Medulla oblongata (tissue), 1 donor: ENCODE data around the gene IL20RB.
A peak's percentile ranks its signal among the peaks of the same experiment; 100 is the strongest.
"Not testable (repeated sequence)": the region's sequence is repeated elsewhere in the genome, so short reads cannot be mapped to it uniquely, and the experiment has no call there.

Experiments used
- DNase-seq: peaks from one replicate; pipeline ENCODE4 v3.0.0-alpha.2; 2015; ENCODE audit errors: extremely low spot score

IL20RB gene

GRCh38 chr3:136984837-136985236 lies 27.1 kb downstream of the IL20RB start:
- no peak for DNase-seq

GRCh38 chr3:136987398-136987980 lies 29.7 kb downstream of the IL20RB start:
- not testable (repeated sequence) for DNase-seq

DNA sequence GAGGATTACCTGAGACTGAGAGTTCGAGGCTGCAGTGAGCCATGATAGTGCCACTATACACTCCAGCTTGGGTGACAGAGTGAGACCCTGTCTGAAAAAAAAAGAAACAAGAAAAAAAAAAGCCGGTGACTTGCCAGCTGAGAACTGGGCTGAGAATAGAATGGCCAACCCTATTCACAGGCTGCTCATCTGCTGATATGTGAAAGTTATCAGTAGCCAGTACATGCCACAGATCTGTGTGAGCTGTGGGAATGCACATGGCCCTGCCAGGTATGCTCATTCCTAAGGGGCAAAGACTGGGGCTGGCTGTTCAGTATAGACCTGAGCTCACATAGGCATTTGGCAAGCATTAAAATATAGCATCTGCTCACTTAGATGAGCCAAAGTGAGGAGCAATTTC lies 30.9 kb downstream of the IL20RB start:
- DNase-seq = no peak

GRCh38 chr3:136989781-136990524 lies 32.2 kb downstream of the IL20RB start:
- no peak for DNase-seq

- no peak for DNase-seq
Observed at GRCh38 chr3:136990826-136991225, 33.0 kb downstream of the IL20RB start.

- no peak for DNase-seq
Observed at GRCh38 chr3:136992115-136992514, 34.3 kb downstream of the IL20RB start.

DNA sequence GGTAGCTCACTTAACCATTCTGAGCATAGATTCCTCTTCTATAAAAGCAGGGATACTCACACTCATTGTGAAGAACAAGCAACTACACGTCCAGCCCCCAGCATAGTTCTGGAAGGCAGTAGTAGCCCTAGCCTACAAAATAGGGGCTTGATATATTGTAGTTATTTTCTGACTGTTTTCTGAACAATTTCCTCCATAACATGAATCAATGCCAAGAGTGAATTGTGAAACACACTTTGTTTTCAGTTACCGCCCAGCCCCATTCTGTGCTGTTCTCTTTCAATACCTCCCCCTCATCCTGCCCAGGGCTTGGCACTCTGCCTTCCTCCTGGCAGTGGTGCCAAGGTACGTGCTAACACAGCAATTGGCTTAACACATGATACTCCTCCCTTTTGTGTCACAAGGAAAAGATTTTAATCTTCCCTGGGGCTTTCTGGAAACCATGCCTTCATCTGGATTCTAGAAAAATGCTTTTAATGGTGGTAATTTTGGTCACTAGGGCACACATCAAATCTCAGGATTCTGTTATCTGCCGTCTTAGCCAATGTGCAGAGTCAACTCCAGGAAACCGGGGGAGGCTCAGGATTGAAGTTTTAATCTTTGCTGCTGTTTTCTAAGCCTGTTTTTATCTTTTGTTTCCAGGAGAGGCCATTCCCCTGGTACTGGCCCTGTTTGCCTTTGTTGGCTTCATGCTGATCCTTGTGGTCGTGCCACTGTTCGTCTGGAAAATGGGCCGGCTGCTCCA lies 37.2 kb downstream of the IL20RB start:
- DNase-seq = peak; percentile 72

GRCh38 chr3:136995652-136996051 lies 37.9 kb downstream of the IL20RB start:
- no peak for DNase-seq

- DNase-seq = no peak
Observed at GRCh38 chr3:137000039-137000438, 42.3 kb downstream of the IL20RB start.

GRCh38 chr3:137007376-137007775 lies 49.6 kb downstream of the IL20RB start:
- not testable (repeated sequence) for DNase-seq

GRCh38 chr3:137008131-137008530 lies 50.3 kb downstream of the IL20RB start:
- DNase-seq = no peak

- DNase-seq = peak; percentile 36
Observed at GRCh38 chr3:137008976-137009375, 51.2 kb downstream of the IL20RB start.

DNA sequence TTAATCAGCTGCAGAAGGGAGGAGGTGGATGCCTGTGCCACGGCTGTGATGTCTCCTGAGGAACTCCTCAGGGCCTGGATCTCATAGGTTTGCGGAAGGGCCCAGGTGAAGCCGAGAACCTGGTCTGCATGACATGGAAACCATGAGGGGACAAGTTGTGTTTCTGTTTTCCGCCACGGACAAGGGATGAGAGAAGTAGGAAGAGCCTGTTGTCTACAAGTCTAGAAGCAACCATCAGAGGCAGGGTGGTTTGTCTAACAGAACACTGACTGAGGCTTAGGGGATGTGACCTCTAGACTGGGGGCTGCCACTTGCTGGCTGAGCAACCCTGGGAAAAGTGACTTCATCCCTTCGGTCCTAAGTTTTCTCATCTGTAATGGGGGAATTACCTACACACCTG lies 52.4 kb downstream of the IL20RB start:
- no peak for DNase-seq

- no peak for DNase-seq
Observed at GRCh38 chr3:137011153-137011552, 53.4 kb downstream of the IL20RB start.

- DNase-seq = no peak
Observed at GRCh38 chr3:137012097-137012501, 54.3 kb downstream of the IL20RB start.

DNA sequence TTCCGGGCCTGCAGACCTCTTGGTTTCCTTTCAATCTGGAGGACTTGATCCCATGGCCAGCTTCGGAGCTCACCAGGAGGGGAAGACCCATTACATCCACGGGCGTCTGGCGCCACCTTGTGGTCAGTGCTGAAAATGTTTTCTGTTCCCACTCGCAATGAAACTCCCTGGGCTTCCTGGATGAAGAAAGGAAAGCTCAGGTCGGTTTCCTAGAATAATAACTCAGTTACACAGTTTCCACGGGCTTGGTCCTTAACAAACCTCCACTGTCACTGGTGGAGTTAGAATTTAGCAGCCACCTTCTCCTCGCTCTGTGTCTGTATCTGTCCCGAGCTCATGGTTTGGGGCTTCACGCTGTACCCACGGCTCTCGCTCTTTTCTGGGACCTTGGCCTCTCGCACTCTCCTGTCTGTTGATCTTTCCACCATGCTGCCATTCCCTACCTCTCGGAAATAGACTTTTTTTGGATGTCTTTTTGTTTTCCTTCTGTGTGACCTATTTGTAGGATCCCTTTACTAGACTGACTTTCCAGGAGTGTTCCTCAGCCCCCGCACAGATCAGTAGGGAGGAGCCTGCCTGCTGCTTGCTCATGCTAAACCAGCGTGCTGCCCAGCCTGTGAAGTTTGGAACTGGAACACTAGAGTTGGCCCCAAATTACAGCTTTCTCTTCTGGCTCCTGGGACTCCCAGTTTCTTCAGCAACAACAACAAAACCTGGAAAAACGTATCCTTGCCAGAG lies 56.3 kb downstream of the IL20RB start:
- DNase-seq = peak; percentile 98

- not testable (repeated sequence) for DNase-seq
Observed at GRCh38 chr3:137017316-137017715, 59.5 kb downstream of the IL20RB start.

GRCh38 chr3:137020315-137020714 lies 62.5 kb downstream of the IL20RB start:
- DNase-seq = peak; percentile 25

DNA sequence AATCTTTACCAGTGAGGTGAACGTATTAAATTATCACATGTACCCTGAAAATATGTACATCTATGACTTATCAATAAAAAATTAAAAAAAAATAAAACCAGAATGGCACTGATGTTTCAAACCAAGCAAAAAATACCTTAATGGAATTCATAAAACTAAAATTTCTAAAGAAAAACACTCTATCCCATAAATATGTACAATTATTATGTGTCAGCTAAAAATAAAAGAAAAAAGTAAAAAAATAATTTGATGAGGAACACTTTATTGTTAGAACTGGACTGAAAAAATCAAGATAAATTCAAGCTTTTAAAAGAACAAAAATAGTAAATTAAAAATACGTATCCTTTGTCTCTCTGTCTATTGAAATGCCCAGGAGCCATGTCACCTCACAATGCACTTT lies 63.1 kb downstream of the IL20RB start:
- no peak for DNase-seq

DNA sequence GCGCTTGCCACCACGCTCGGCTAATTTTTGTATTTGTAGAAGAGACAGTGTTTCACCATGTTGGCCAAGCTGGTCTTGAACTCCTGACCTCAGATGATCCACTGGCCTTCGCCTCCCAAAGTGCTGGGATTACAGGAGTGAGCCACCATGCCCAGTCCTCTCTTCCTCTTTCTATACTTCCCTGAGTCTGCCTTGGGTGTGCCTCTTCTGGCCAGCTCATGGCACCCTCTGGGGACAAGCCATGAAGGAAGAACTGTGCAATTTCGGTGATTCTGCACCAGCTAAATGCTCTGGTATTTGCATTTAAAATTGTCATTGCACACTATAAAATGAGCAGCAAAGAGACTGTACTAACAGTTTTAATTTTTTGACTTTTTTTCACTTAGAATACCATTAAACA lies 66.6 kb downstream of the IL20RB start:
- no peak for DNase-seq

DNA sequence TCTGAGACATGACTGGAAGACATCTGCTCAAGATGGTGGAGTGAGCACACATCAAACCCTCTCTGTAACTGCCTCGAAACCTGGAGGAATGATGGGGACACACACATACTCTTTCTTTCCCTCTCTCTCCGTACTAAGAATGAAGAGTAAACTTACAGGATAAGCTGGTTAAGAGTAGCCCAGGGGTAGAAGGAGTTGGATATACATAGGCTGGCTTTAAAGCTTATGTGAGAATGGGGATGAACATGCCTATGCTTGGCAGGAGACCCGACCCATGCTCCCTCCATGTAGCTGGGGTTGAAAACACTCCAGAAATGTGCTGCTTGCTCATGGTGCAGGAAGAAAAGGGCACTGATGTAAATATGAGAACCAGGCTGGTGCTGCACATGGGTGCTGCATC lies 68.9 kb downstream of the IL20RB start:
- no peak for DNase-seq

DNA sequence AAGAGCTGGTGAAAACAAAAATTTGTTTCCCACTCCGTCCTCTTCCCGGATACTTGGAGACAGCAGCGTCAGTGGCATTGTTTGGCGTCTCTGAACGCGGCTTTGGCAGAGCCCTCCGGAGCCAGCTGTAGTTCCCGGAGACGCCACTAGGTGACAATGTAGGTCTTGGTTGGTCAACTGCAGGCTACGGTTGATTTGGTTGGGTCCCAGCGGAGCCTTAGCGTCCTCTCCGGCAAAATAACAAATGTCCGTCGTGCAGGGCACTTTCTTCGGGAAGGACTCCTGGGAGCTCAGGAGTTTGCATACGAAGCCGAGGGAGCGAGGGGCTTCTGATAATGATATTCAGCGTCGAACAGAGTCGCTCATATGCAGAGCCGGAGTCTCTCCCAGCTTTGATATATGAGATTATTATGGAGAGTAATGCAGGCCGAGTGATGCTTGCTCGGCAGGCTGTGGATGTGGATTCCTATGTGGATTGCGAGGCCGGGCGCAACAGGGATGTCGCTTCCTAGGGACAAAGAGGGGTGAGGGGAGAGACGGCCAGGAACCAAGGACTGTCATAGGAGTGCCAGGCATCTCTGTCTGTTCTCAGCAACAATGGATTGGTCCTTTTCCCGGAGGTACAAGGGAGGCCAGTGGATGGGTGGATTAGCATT lies 74.8 kb downstream of the IL20RB start:
- DNase-seq = peak; percentile 89
